BJ (cell line): ENCODE results near the gene SLC39A2. TPM values are rescaled to one million over a fixed set of nuclear protein-coding genes. Genes with fewer than 3 reads are reported as not detected.

Source experiments
- polyA plus RNA-seq: library from polyadenylated mRNA; depleted of rRNA; stranded (reverse); fragments of >200 nt; gene quantifications from 2 replicates; pipeline ENCODE4 v1.2.3, GENCODE V29; 2011; rRNA removed
- small RNA-seq: library from RNA; depleted of rRNA; stranded (forward); fragments of <200 nt; gene quantifications from one replicate; pipeline ENCODE3, GENCODE V24; 2012; ENCODE audit warnings: low replicate concordance, low read depth; ENCODE audit not compliant: insufficient read length

SLC39A2 gene
- polyA plus RNA-seq, 1 experiment: not detected

Small RNAs within 50 kb of the gene (small RNA-seq; reads per million reads assigned to genes)
- gene RN7SL189P: not detected

Other genes with a start within 250 kb of the SLC39A2 start
- gene EDDM3B, start 230.9 kb upstream of the SLC39A2 start, polyA plus RNA-seq: not detected in 2 replicates
- not detected in 2 replicates for gene RNASE6, start 218.0 kb upstream of the SLC39A2 start, polyA plus RNA-seq
- gene RNASE1, start 196.4 kb upstream of the SLC39A2 start, polyA plus RNA-seq: not detected in 2 replicates
- not detected in 2 replicates for gene RNASE3, start 107.9 kb upstream of the SLC39A2 start, polyA plus RNA-seq
- gene RNASE2, start 43.8 kb upstream of the SLC39A2 start, polyA plus RNA-seq: not detected in 2 replicates
- 49.8 and 56.2 TPM in 2 replicates for gene METTL17, start 9.3 kb upstream of the SLC39A2 start, polyA plus RNA-seq
- gene NDRG2, start 25.8 kb downstream of the SLC39A2 start, polyA plus RNA-seq: 0.83 and 1.1 TPM in 2 replicates
- not detected in 2 replicates for gene TPPP2, start 30.9 kb downstream of the SLC39A2 start, polyA plus RNA-seq
- gene RNASE13, start 35.5 kb downstream of the SLC39A2 start, polyA plus RNA-seq: not detected in 2 replicates
- not detected in 2 replicates for gene RNASE7, start 43.1 kb downstream of the SLC39A2 start, polyA plus RNA-seq
- not detected in 2 replicates for gene RNASE8, start 58.5 kb downstream of the SLC39A2 start, polyA plus RNA-seq
- 40.4 and 62.7 TPM in 2 replicates for gene ARHGEF40, start 71.0 kb downstream of the SLC39A2 start, polyA plus RNA-seq
- gene ZNF219, start 99.4 kb downstream of the SLC39A2 start, polyA plus RNA-seq: 10.5 and 12.2 TPM in 2 replicates
- 0.55 and 0.75 TPM in 2 replicates for gene TMEM253, start 101.8 kb downstream of the SLC39A2 start, polyA plus RNA-seq
- gene OR5AU1, start 156.8 kb downstream of the SLC39A2 start, polyA plus RNA-seq: not detected in 2 replicates